Activated CD8-positive, alpha-beta T cell treated with anti-CD3 and anti-CD28 coated beads for 36 hours (primary cell): ENCODE results near the gene RAB21. TPM values are rescaled to one million over a fixed set of nuclear protein-coding genes. Genes with fewer than 3 reads are reported as not detected.
A peak's percentile ranks its signal among the peaks of the same experiment; 100 is the strongest.

Experiments
- ATAC-seq: fragments of 200-7000 bp; cut with Tn5 transposase; one replicate; pipeline ENCODE4 v1.10.0; 2021; ENCODE audit warnings: mild to moderate bottlenecking, moderate library complexity
- CTCF ChIA-PET: fragments of 350-600 bp; sonication (Branson Sonifier 250); formaldehyde crosslinking; loops from one replicate; lab custom pipeline; 2021; ENCODE audit warnings: antibody characterized with exemption; lab: Charles Lee
- POLR2A ChIA-PET: fragments of 350-600 bp; sonication (Branson Sonifier 250); formaldehyde crosslinking; loops from one replicate; lab custom pipeline; 2021; ENCODE audit warnings: antibody characterized with exemption; lab: Charles Lee
- DNase-seq: peaks from one replicate; pipeline ENCODE4 v3.0.0-alpha.2; 2020
- H3K27ac Mint-ChIP-seq: one replicate; pipeline ENCODE4 v1.8.0; 2021; ENCODE audit warnings: mild to moderate bottlenecking, mixed read lengths
- H3K27me3 Mint-ChIP-seq: one replicate; pipeline ENCODE4 v1.8.0; 2021; ENCODE audit warnings: mixed read lengths
- H3K36me3 Mint-ChIP-seq: one replicate; pipeline ENCODE4 v1.8.0; 2021; ENCODE audit warnings: low read depth, mixed read lengths
- H3K4me1 Mint-ChIP-seq: one replicate; pipeline ENCODE4 v1.8.0; 2021; ENCODE audit warnings: low read depth, mixed read lengths
- H3K4me3 Mint-ChIP-seq: one replicate; pipeline ENCODE4 v1.8.0; 2021; ENCODE audit warnings: mild to moderate bottlenecking, moderate library complexity, mixed read lengths
- H3K9me3 Mint-ChIP-seq: one replicate; pipeline ENCODE4 v1.8.0; 2021; ENCODE audit warnings: mixed read lengths
- CTCF ChIP-seq: fragments of 200-600 bp; IDR thresholded peaks from one replicate; pipeline ENCODE4 v1.8.0; 2022; ENCODE audit warnings: antibody characterized with exemption, mild to moderate bottlenecking
- intact Hi-C: fragments of 100-400 bp; cut with micrococcal nuclease; formaldehyde crosslinking; loops from one replicate; pipeline ENCODE4 v1.10.0; 2022
- total RNA-seq, 2 experiments: library from RNA; stranded (reverse); gene quantifications; one replicate each; pipeline ENCODE4 v1.2.3, GENCODE V29; 2021

Gene RAB21
- total RNA-seq, 2 experiments from 2014 or later: 78.1 to 88.6 TPM

GRCh38 chr12:71749666-71750065 is 5.0 kb upstream of the RAB21 start:
- no peak overlapping the region for H3K27ac Mint-ChIP-seq
- POLR2A ChIA-PET: interaction anchor here (0.6 to 1.0 kb wide), 2 partner anchors 86 to 331 kb away, joined by 3 to 4 read pairs; partner anchors contain the start of genes THAP2 and ZFC3H1
- ATAC-seq: no peak
- H3K4me1 Mint-ChIP-seq: peaks cover 6% of the 10 kb centered on the region
- H3K36me3 Mint-ChIP-seq: no peaks in the 10 kb centered on the region
- no peak for TF ChIP-seq CTCF
- peaks cover 9% of the 10 kb centered on the region for H3K27me3 Mint-ChIP-seq
- H3K9me3 Mint-ChIP-seq: no peaks in the 10 kb centered on the region
- H3K4me3 Mint-ChIP-seq: no peak overlapping the region
- intact Hi-C loops: loop anchor here (5.0 kb wide), 1 partner anchor 112 kb away; no protein-coding TSS in a partner anchor
- CTCF ChIA-PET: interaction anchor here (1.2 to 8.6 kb wide), 4 partner anchors 64 to 334 kb away, joined by 3 to 93 read pairs (median 40); partner anchors contain the start of gene TMEM19
- DNase-seq: no peak

- ATAC-seq (no peak), DNase-seq (no peak)
- Mint-ChIP-seq H3K4me3 (no peak overlapping the region), H3K9me3 (no peaks in the 10 kb centered on the region), H3K27ac (no peak overlapping the region), H3K4me1 (peaks cover 23% of the 10 kb centered on the region), H3K27me3 (peaks cover 9% of the 10 kb centered on the region), H3K36me3 (peaks cover 25% of the 10 kb centered on the region)
- intact Hi-C loops: no loop called here
- POLR2A ChIA-PET: interaction anchor here (5.1 kb wide), 1 partner anchor 89 kb away, joined by 29 read pairs; the partner anchor contains the start of genes THAP2 and ZFC3H1
- TF ChIP-seq CTCF: no peak
- CTCF ChIA-PET: interaction anchor here (1.5 to 1.9 kb wide), 2 partner anchors 90 to 117 kb away, joined by 4 to 6 read pairs; partner anchors contain the start of gene ZFC3H1
These were observed 1.8 kb upstream of the RAB21 start for GRCh38 chr12:71752891-71753290.

GRCh38 chr12:71755146-71755892 is 656 bp downstream of the RAB21 start:
- POLR2A ChIA-PET: interaction anchor here (0.7 to 5.1 kb wide), 5 partner anchors 8 to 115 kb away, joined by 3 to 29 read pairs (median 4); partner anchors contain the start of genes THAP2 and ZFC3H1
- Mint-ChIP-seq H3K4me3 (peak overlapping the region; percentile 92), H3K36me3 (peaks cover 49% of the 10 kb centered on the region), H3K4me1 (peaks cover 35% of the 10 kb centered on the region), H3K27me3 (peaks cover 2% of the 10 kb centered on the region), H3K27ac (peak overlapping the region; percentile 99), H3K9me3 (peaks cover 14% of the 10 kb centered on the region)
- TF ChIP-seq CTCF: no peak
- DNase-seq (peak; percentile 72), ATAC-seq (peak; percentile 54)
- intact Hi-C loops: loop anchor here (2.0 kb wide), 1 partner anchor 93 kb away; the partner anchor contains the start of gene ZFC3H1
- CTCF ChIA-PET: interaction anchor here (1.1 to 2.1 kb wide), 5 partner anchors 8 to 110 kb away, joined by 3 to 7 read pairs (median 6); partner anchors contain the start of genes TBC1D15, THAP2, TMEM19 and ZFC3H1

- peaks cover 20% of the 10 kb centered on the region for H3K9me3 Mint-ChIP-seq
- POLR2A ChIA-PET: interaction anchor here (0.7 to 5.1 kb wide), 6 partner anchors 9 to 116 kb away, joined by 3 to 29 read pairs (median 4); partner anchors contain the start of genes THAP2 and ZFC3H1
- peaks cover 41% of the 10 kb centered on the region for H3K4me1 Mint-ChIP-seq
- H3K27me3 Mint-ChIP-seq: no peaks in the 10 kb centered on the region
- DNase-seq (no peak), ATAC-seq (no peak)
- peaks cover 57% of the 10 kb centered on the region for H3K36me3 Mint-ChIP-seq
- no peak for TF ChIP-seq CTCF
- H3K27ac Mint-ChIP-seq: peak overlapping the region; percentile 99
- intact Hi-C loops: no loop called here
- CTCF ChIA-PET: interaction anchor here (1.2 to 1.9 kb wide), 4 partner anchors 9 to 92 kb away, joined by 3 to 6 read pairs (median 6); partner anchors contain the start of genes TBC1D15, THAP2 and ZFC3H1
- peak overlapping the region; percentile 92 for H3K4me3 Mint-ChIP-seq
These were observed 1.5 kb downstream of the RAB21 start for GRCh38 chr12:71756054-71756690.
